8988T (cell line): ENCODE data around the gene TGFBR2.

ENCODE experiments used
- DNase-seq: peaks from one replicate; pipeline ENCODE4 v3.0.0; 2011

Gene TGFBR2

GRCh38 chr3:30676424-30677346 lies 70.3 kb downstream of the TGFBR2 start:
- no peak for DNase-seq

- DNase-seq = no peak
Observed at GRCh38 chr3:30677347-30677685, 70.9 kb downstream of the TGFBR2 start.

GRCh38 chr3:30679045-30679444 lies 72.6 kb downstream of the TGFBR2 start:
- DNase-seq = no peak

- DNase-seq = no peak
Observed at GRCh38 chr3:30680789-30681648, 74.6 kb downstream of the TGFBR2 start.

GRCh38 chr3:30681649-30682211 lies 75.3 kb downstream of the TGFBR2 start:
- DNase-seq = peak; percentile 27

- no peak for DNase-seq
Observed at GRCh38 chr3:30682434-30683155, 76.2 kb downstream of the TGFBR2 start.

GRCh38 chr3:30683769-30684168 lies 77.4 kb downstream of the TGFBR2 start:
- no peak for DNase-seq

- DNase-seq = no peak
Observed at GRCh38 chr3:30684356-30684755, 78.0 kb downstream of the TGFBR2 start.

- no peak for DNase-seq
Observed at GRCh38 chr3:30685267-30685667, 78.9 kb downstream of the TGFBR2 start.

- no peak for DNase-seq
Observed at GRCh38 chr3:30686176-30686575, 79.8 kb downstream of the TGFBR2 start.

- no peak for DNase-seq
Observed at GRCh38 chr3:30686799-30687198, 80.4 kb downstream of the TGFBR2 start.

- DNase-seq = no peak
Observed at GRCh38 chr3:30687930-30688570, 81.6 kb downstream of the TGFBR2 start.

GRCh38 chr3:30688776-30689641 lies 82.6 kb downstream of the TGFBR2 start:
- no peak for DNase-seq

GRCh38 chr3:30690199-30690598 lies 83.8 kb downstream of the TGFBR2 start:
- no peak for DNase-seq

GRCh38 chr3:30691249-30691880 lies 85.0 kb downstream of the TGFBR2 start:
- DNase-seq = no peak

GRCh38 chr3:30691944-30692343 lies 85.5 kb downstream of the TGFBR2 start:
- DNase-seq = no peak

- no peak for DNase-seq
Observed at GRCh38 chr3:30692498-30693130, 86.2 kb downstream of the TGFBR2 start.

GRCh38 chr3:30693470-30694120 lies 87.2 kb downstream of the TGFBR2 start:
- peak; percentile 29 for DNase-seq

- DNase-seq = no peak
Observed at GRCh38 chr3:30694148-30694547, 87.7 kb downstream of the TGFBR2 start.

- DNase-seq = no peak
Observed at GRCh38 chr3:30694668-30695067, 88.3 kb downstream of the TGFBR2 start.
